Measurements from ENCODE around the gene PIEZO1. TPM values are rescaled to one million over a fixed set of nuclear protein-coding genes. Genes with fewer than 3 reads are reported as not detected.

The PIEZO1 gene
- total and polyA plus RNA-seq, 9 of the 15 experiments (the other 6 are each of a cell fraction or from before 2014, with no cell fraction given): 3.6 to 432 (median 131) TPM

- TF ChIP-seq ATF2 (CRISPR knock-in tag; IDR thresholded peaks at IDR 0.05): no peak
- TF ChIP-seq CREB3 (tag; conservative IDR thresholded peaks at IDR 0.05; ENCODE audit: low read depth): no peak
- TF ChIP-seq RBM14 (IDR thresholded peaks at IDR 0.05; ENCODE audit: borderline replicate concordance, insufficient read depth, low read depth, low read length): no peak
- no peak for TF ChIP-seq ZNF592 (IDR thresholded peaks at IDR 0.05)
- no peak for TF ChIP-seq E2F4 (CRISPR knock-in tag; IDR thresholded peaks at IDR 0.05; ENCODE audit: low read depth)
- TF ChIP-seq RBFOX2 (IDR thresholded peaks at IDR 0.05; ENCODE audit: low read depth, low read length): 0 out of 2 replicates have a peak, but pooled peaks have one; percentile 4
- TF ChIP-seq ZNF311 (CRISPR knock-in tag; IDR thresholded peaks at IDR 0.05): no peak
- TF ChIP-seq ELK1 (CRISPR knock-in tag; IDR thresholded peaks at IDR 0.05): no peak; the same call in 1 of the 2 replicates
These were observed 46.6 kb downstream of the PIEZO1 start (continued) for GRCh38 chr16:88738151-88739084.
